NCI-H2107 (cell line): ENCODE data around the gene TRAPPC2.
A peak's percentile ranks its signal among the peaks of the same experiment; 100 is the strongest.

ENCODE experiments used
- DNase-seq: peaks from one replicate; lab custom pipeline; 2025; lab: John Stamatoyannopoulos, UW

Gene TRAPPC2

GRCh38 chrX:13734278-13735172 lies at the start of gene TRAPPC2, which contains the start of gene OFD1:
TSS of gene TRAPPC2 (minus strand) at chrX:13734620. CDS start at chrX:13719963, 14,657 bp downstream.
TSS of gene OFD1 (plus strand) at chrX:13734748. CDS start at chrX:13735072, 324 bp downstream.
- DNase-seq: peak; percentile 96

- no peak for DNase-seq
Observed at GRCh38 chrX:13780868-13781427, 46.5 kb upstream of the TRAPPC2 start.

- DNase-seq: no peak
Observed at GRCh38 chrX:13778916-13779315, 44.5 kb upstream of the TRAPPC2 start.

- no peak for DNase-seq
Observed at GRCh38 chrX:13776387-13776786, 42.0 kb upstream of the TRAPPC2 start.

- no peak for DNase-seq
Observed at GRCh38 chrX:13775837-13776236, 41.4 kb upstream of the TRAPPC2 start.

- no peak for DNase-seq
Observed at GRCh38 chrX:13774696-13775095, 40.3 kb upstream of the TRAPPC2 start.

GRCh38 chrX:13770013-13770535 lies 35.7 kb upstream of the TRAPPC2 start:
- DNase-seq: no peak

- DNase-seq: no peak
Observed at GRCh38 chrX:13768939-13769338, 34.5 kb upstream of the TRAPPC2 start.

GRCh38 chrX:13764765-13765164 lies 30.3 kb upstream of the TRAPPC2 start:
- no peak for DNase-seq

GRCh38 chrX:13764281-13764680 lies 29.9 kb upstream of the TRAPPC2 start:
- no peak for DNase-seq

- no peak for DNase-seq
Observed at GRCh38 chrX:13763489-13763888, 29.1 kb upstream of the TRAPPC2 start.

- no peak for DNase-seq
Observed at GRCh38 chrX:13761606-13762414, 27.4 kb upstream of the TRAPPC2 start.

- DNase-seq: no peak
Observed at GRCh38 chrX:13760426-13760825, 26.0 kb upstream of the TRAPPC2 start.

- no peak for DNase-seq
Observed at GRCh38 chrX:13759152-13759718, 24.8 kb upstream of the TRAPPC2 start.

- no peak for DNase-seq
Observed at GRCh38 chrX:13756381-13756780, 22.0 kb upstream of the TRAPPC2 start.

GRCh38 chrX:13755254-13755653 lies 20.8 kb upstream of the TRAPPC2 start:
- DNase-seq: no peak

- no peak for DNase-seq
Observed at GRCh38 chrX:13754765-13755164, 20.3 kb upstream of the TRAPPC2 start.

GRCh38 chrX:13752646-13753045 lies 18.2 kb upstream of the TRAPPC2 start:
- DNase-seq: no peak

- no peak for DNase-seq
Observed at GRCh38 chrX:13752141-13752540, 17.7 kb upstream of the TRAPPC2 start.

- no peak for DNase-seq
Observed at GRCh38 chrX:13750812-13751211, 16.4 kb upstream of the TRAPPC2 start.

GRCh38 chrX:13750204-13750603 lies 15.8 kb upstream of the TRAPPC2 start:
- peak; percentile 20 for DNase-seq

- no peak for DNase-seq
Observed at GRCh38 chrX:13748486-13748885, 14.1 kb upstream of the TRAPPC2 start.
